ENCODE results near the gene PIAS3.
"Not testable (repeated sequence)": the region's sequence is repeated elsewhere in the genome, so short reads cannot be mapped to it uniquely, and the experiment has no call there.

Gene PIAS3

DNA sequence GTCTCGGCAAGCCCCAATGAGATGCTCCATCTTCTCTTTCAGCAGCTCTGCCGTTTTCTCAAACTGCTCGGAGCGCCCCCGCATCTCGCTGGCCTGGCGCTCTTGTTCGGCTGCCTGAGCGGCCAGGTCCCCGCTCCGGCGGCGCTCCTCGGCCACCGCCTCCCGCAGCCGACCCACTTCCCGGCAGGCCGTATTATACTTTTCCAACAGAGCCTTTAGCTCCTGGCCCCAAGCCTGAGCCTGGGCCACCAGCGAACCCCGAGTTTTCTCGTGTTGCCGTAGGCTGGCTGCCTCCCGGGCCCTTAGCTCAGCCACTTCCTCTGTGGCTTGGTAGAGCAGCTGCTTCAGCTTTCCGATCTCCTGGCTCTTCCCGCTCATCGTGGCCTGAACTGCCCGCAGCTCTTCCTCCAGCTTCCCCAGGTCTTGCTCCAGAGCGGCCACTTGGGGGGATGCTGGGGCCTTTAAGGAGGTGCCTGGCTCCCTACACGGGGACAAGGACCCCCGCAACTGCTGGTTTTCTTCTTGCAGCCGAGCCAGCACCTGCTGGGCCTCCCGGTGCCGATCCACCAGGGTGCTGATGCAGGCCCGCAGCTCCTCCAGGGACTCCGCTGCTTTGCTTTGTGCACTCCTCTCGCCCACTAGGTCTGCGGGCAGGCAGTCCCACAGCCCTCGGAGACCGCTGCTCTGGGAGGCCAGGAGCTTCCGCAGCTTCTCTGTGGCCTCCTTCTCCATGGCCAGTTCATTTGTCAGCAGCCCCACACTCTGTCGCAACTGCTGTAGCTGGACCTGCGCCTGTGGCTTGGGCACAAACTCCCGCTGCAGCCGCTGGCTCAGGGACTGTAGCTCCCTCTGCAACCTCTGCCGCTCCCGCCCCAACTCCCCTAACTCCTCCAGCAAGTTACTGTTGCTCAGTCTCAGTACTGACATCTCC lies 13.4 kb upstream of the PIAS3 start:
- DNase-seq, result peak; percentile 73

DNA sequence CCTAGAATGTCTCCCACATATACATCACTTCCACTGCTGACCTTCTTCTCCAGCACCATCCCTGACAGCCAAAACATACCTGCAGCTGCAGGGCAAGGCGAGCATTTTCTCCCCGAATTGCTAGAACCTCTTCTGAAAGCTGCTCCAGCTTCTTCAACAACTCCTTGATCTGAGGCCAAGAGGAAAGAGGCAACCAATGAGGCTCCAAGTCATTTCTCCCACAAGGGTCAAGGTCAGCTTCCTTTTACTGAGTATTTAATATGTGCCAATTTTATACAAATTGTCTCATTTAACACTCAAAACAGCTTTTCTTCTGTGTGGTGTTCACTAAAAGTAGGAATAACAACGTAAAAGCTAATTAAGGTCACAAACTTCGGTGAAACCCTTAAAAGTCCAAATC lies 9.4 kb upstream of the PIAS3 start:
- no peak for DNase-seq

DNA sequence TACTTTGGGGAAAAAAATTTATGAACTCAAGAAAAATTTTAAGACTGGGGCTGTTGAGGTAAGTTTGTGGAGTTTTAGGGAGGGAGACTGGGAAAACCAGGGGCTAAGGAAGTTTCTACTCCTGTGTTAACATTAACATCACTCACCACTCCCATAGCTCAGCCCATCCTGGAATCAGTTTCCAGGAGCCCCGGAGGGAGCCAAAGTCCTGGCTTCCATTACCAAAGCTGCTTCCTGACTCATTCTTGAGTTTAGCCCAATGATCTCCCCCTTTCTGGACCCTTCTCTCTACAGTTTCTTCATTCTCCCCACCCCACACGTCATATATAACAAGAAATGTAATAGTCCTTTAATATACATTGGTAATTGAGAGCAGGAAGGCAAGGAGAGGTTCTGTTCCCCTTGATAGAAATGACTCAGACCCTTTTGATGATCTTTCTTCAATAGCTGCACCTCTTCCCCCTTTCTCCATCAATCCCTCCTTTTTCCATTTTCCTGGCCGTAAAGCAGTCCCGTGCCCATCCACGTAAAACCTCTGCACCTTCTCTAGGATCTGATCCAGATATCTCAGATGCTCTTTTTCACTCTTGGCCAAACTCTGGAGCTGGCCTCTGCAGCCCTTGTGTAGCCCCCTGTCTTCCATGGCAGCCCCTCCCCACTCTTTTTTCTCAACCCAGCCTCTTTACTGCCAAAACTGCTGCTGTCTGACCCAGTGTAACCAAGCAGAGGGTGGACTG lies 4.6 kb upstream of the PIAS3 start:
- no peak for DNase-seq

DNA sequence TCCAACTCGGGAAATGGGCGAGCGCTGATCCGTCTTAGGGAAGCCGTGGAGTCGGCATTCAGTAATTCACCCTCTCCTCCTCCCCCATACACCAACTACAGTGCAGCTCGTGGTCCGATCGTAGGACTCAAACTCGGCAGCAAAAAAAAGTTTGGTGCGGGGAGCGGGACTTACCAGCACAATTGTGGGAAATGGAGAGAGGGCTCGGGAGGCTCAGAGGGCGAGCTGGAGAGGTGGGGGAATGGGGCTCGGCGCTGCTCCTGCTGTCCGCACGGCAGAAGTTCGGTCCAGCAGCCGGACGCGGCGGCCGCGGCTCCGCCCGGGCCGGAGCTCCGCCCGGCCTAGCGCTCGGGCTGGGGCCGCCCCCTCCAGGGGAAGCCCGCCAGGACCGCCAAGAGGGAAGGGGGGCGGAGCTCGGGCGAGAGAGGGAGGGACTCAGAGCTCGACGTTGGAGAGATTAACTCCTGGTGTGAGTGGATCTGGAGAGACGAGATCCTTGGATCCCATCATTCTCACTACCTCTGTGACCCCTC lies 676 bp upstream of the PIAS3 start:
- DNase-seq, result peak; percentile 93

DNA sequence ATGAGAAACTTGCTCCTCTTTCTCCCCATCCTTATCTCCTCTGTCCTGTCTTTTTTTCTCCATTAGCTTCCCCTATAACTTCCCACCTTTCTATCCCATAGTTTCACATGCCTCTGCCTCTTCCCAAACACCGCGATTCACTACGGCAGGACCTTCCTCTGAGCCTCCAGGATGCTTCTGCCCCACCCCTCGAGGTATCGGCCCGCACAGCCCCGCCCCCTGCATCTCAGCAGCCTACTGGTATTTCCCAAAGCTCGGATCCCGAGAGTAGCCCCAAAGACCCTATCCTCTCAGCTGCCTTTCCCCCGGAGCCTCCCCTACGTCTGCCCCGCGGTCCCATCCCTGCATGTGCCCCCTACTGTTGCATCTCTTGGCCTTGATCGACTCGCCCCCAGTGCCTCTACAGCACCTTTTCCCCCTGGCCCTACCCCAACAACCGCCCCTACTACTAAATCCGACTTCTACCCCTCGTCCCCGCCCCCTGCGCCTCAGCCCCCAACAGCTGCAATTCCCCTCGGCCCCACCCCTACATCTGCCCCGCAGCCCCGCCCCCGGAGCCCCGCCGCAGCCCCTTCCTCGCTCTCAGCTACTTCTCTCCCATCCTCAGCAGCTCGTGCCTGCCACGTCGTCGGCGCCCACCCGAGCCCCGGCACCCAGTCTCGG lies 512 bp downstream of the PIAS3 start:
- peak; percentile 82 for DNase-seq

DNA sequence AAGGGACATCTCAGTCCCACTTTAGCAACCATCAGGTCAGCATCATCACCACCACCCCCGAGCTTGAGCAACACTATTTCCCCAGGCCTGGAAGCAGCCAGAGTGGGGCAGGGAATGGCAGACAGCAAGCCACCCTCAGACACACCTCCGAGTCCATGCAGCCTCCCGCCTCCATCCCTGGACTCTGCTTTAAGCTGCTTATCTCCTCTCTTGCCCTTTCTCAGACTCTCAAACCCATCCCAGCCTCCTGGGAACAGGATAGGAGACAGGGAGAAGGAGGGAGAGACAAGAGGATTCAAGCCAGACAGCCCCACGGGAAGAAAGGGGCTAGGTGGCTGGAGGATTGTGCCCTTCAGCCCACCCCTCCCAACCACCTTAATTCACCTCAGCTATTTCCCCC lies 1.7 kb downstream of the PIAS3 start:
- DNase-seq, result no peak

DNA sequence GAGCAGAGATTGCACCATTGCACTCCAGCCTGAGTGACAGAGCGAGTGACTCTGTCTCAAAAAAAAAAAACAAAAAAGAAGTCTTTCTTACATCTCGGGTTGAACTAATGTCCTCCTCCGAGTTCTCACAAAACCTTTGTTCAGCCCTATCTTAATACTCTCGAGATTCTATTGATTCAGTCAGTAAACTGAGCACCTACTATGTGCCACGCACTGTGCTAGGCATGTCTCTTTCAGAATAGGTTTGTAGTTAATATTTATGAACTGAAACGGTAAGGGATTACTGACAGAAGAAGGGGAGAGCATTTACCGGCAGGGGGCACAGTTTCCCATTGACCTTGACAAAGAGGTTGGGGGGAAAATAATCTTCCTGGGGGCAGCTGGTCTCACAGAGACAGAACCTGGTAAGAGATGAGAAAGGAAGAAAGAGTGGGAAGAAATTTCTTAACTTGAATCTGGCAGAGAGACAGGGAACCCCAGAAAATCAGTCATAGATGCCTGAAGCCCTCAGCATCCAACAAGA lies 3.4 kb downstream of the PIAS3 start:
- DNase-seq, result peak; percentile 46

DNA sequence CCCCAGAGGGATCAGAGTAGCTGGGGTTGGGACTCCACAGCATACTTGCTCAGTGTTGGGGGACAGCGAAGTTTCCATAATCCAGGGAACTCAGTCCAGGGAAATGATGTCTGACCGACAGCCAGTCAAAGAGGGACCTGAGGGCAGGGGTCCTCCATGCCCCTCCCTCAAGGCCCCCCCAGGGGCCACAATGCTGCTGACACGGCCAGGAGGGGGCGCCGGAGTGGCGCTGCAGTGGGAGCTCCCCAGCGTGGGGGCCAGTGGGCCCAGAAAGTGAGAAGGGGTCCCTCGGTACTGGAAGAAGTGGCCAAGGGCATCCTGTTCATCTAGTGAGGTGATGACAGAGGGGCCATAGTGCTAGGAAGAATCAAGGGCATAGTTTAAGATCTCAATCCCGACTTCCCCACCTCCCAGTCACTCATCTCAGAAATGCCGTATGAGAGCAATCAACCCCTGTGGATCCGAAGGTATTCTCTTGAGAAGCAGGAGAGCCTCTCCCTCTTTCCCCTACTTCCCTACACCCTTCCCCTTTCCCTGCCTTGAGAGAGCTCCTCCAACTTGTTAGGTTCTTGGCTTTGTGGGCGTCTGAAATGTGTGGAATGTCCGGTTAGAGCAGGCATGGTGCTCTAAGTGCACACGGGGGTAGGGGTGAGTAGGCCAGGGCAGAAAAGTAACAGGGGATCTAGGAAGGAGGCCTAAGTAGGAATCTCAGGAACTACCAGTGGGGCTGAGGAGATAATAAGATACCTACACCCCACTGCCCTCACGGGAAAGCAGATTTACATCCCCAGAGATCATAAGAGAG lies 9.3 kb downstream of the PIAS3 start:
- peak; percentile 55 for DNase-seq

DNA sequence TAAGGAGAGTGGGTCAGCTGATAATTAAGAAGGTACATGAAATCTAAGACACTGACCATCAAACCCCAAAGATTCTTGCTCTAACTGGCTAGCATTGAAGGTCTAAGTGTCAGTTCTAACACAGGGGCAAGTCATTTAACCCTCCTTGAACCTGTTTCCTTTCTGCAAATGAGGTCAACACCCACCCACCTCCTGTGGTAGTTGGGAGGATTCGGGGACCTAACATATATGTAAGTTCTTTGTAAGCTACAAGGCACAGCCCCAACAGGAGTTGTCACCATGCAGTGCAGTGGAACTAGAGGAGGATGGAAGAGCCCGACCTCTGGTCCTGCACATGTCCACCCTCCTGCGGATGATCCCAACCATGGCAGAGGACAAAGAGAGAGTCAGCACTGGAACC lies 11.1 kb downstream of the PIAS3 start:
- no peak for DNase-seq

DNA sequence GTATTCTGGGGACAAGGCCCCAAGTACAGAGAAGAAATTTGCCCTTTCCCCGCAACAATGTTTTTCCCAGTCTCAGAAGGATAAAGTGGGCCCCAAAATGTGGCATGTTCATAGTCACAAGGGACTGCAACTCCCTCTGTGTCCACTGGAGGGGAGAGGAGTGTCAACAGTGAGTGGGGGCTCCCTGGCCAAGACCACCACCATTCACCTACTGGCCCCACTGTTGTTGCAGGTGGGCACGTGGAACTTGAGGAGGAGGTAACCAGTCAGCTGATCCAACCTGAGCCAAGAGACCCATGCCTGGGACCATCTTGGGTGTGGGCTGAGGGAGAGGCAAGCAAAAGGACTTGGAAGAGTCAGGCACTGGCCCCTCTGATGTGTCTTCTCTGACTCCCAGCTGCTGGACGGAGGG lies 12.7 kb downstream of the PIAS3 start:
- DNase-seq, result peak; percentile 65

DNA sequence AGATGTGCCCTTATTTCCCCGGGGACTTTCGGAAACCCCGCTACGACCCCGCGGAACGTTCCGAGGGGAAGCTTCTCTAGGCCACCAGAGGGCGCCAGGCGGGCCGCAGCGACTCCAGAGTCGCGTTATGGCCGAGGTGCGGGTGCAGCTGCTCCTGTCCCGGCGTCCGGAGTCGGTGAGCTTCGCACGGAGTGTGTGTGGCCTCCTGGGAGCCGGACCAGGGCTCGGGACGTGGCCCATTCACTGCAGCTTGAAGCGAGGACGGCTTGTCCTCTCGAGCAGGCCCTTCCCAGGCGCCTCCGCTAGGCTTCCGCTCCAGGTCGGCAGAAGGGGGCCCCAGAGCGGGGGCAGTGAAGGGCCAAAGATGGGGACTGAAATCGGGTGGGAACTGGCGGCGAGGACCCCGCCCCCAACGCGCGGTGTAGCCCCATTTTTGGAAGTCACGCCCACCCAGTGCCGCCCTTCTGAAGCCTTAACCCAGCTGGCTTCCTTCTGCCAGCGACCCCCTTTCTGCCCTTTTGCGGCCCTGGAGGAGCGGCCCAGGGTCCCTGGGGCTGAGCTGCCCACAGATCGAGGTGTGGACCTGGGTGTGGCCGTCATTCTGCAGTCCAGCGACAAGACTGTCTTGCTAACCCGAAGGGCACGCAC lies 13.2 kb downstream of the PIAS3 start, which contains the start of gene NUDT17:
TSS of gene NUDT17 (plus strand) at position 117 of the 648 bp plus-strand sequence. CDS start at position 128, 11 bp downstream.
- DNase-seq, result peak; percentile 91

DNA sequence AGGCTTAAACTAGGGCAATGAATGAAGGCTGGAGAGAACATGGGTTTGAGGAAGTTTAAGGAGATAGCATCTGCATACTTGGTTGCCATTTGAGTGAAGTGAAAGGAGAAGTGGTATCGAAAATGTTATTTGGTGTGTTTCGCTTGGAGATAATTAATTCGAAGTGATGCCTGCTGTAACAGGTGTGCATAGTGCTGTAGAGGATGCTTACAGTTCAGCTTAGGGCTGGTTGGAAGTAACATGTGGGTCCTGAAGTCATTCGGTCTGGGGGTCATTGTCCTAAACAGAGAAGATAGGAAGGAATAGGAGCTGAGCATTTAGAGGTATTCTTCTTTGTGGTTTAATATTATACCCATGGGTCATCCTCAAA lies 13.8 kb downstream of the PIAS3 start:
- no peak for DNase-seq

DNA sequence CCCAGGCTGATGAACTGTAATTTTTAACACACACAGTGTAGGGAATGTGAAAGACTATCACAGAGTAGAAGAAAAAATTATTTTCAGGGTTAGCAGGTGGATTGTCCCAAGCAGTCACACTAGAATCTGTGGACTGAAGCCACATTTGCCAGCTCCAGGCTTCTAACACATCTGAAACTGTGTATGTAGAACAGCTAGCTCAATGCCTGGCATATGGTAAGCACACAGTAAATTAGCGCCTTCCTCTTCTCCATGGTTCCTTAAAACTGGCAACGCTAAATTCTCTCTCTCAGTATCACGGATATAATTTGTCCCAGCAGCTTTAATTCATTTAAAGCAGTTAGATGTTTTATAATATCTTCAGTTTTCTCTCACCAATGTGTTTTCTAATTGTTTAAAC lies 15.8 kb downstream of the PIAS3 start:
- DNase-seq, result no peak

DNA sequence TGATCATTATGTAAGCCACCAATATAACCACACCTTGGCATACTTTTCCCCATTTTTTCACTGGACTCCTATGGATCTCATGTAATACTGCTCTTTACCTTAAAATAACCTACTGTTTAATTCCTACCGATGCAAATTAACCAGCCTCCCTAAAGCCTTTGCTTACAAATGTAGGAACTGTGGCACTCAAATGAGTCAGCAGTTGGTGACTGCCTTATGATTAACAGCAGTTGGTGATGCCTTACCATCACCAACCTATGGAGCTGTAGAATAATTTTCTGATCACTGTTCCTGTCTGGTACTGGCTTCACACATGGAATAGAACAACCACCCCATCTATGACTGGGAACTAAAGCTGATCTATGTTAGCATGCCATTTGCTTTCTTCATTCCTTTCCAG lies 21.2 kb downstream of the PIAS3 start:
- DNase-seq, result no peak

DNA sequence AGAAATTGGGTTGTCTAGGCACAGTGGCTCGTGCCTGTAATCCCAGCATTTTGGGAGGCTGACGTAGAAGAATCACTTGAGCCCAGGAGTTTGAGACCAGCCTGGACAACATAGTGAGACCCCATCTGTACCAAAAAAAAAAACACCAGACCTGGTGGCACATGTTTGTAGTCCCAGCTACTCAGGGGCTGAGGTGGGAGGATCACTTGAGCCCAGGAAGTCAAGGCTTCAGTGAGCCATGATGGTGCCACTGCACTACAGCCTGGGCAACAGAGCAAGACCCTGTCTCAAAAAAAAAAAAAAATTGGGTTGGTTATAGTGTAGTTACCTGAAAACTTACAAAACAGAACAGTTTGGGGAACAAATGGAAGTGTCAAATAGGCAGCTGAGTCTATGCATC lies 28.1 kb downstream of the PIAS3 start:
- DNase-seq, result not testable (repeated sequence)

DNA sequence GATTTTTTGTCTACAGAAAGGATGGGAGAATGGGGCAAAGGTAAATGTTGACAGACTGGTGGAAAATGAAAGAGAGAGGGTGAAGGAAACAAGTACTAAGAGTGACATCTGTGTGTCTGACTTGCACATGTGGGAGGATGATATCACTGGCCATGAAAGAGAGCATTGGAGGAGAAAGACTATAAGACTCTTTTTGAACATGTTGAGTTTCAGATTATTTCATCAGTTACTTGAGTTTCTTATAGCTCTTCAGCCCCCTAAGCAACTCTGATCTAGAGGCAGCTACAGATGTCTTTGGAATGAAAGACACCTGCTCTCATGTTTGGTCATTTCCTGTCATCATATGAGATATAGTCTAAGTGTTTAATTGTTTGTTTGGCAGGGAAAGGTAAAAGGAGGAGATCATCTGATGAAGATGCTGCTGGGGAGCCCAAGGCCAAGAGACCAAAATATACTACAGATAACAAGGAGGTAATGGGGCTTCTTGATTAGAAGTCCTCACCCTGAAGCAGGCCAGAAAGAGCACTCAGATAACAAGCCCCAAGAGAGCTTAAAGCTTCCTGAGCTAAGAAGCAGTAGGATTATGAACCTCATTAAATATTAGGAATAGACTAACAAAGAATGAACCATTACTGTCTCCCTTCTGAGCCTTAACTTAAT lies 30.4 kb downstream of the PIAS3 start:
- no peak for DNase-seq

DNA sequence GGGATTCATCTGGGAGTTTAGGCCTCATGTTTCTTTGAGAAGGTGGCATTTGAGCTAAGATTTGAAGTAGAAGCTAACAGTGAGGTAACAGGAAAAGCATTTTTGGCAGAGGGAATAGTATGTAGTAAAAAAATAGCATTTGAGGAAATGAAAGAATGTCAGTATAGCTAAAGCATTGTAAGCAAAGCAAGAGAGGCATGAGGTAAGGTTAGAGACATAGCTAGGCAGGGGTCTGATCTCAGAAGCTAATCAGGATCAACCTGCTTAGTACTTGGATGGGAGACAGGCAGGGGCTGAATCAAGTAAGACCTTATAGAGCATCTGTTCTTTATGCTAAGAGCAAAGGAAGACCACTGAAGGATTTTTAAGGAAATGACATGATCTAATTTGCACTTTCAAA lies 30.9 kb downstream of the PIAS3 start:
- no peak for DNase-seq

DNA sequence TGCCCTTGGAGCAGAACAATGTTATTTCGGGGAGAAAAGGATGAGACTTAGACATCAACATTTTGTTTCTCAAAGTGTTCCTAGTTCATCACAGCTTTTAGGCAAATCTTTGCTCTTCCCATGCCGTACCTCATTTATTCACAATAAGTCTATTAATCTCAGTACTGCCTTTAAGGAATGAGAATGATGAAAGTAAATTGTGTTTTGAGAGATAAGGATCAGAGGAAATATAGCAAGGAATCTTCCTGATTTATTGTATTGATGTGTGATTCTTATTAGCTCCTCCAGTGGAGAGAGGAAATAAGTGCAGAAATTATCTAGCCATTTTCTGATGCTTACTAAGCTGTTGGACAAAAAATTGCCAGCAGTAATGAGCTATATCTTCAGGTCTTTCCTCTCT lies 32.9 kb downstream of the PIAS3 start:
- no peak for DNase-seq

DNA sequence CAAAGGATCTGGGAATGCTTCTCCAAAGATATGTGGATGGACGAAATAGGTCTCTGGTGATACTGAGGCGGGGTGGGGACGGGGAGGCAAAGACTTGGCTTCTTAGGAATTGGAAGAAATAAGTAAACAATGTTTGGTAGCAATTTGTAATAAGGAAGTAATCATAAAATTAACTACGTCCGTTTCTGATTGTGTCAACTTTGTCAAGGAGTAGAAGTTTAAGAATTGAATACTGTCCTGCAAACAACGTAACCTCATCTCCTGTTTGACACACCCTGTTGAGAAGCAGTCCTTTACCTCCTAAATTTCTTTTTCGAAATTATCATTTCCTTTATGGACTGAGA lies 34.4 kb downstream of the PIAS3 start:
- DNase-seq, result no peak

DNA sequence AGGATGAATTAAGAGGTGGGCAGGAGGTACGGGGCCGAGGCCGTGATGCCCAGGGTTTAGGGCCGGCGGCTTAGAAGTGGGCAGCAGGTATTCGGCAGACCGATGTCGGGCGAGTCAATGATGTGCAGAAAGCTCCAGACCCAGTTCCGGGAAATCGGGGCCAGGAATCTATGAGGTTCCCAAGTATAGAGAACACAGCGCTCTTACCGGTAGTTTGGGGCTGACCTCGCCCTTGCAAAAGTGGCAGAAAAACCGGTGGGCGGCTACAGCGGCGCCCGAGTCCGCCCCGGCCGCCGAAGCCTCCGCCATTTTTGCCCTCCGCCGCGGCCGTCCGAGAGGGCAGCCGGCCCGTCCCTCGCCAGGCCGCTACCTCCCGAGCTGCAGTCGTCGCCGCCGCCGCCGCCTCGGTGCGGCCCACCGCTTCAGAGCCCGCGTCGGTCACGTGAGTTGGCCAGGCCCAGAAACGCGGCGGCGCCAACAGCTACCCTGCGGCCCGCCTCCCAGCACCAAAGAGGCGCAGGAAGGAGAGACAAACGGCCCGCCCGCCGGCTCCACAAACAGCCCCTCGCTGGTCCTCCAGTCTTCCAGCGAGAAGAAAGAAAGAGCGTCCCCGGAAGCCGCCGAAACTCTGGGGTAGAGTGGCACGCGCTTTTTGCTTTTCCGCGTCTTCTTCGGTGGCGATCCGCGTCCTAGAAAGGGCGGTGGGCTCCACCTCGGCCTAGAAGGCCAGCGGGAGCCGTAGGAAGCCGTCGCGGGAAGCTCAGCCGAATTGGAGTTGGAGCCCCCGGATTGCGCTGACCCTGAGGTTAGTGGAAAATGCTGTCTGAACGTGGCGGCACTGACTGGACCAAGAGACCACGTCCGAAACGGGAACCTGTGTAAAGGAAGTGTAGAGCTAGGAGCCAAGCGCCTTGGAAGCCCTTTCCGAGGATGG lies 35.0 kb downstream of the PIAS3 start, which contains the start of the genes POLR3C and RNF115:
TSS of gene POLR3C (plus strand) at position 636 of the 934 bp plus-strand sequence. CDS start 1,577 bp downstream, outside the sequence.
TSS of gene RNF115 (minus strand) at position 531 of the 934 bp plus-strand sequence. CDS start at position 309, 222 bp downstream.
- DNase-seq, result peak; percentile 94
